Stomach (tissue), 9 donors: ENCODE measurements around the gene ZFYVE16. TPM values are rescaled to one million over a fixed set of nuclear protein-coding genes. Genes with fewer than 3 reads are reported as not detected.
"Not testable (repeated sequence)": the region's sequence is repeated elsewhere in the genome, so short reads cannot be mapped to it uniquely, and the experiment has no call there.

Source experiments
- DNase-seq, 2 donors: peaks; one replicate each; pipeline versions ENCODE4 v3.0.0 to v3.0.0-alpha.2; 2013 to 2019
- H3K27ac ChIP-seq, 5 donors: fragments of 200-600 bp in 4 of 5; sonication (generic) in 4 of 5; one replicate each; pipeline ENCODE4 v1.5.1; 2013 to 2019; ENCODE audit warnings: mild to moderate bottlenecking in 1 of 5, moderate library complexity in 1 of 5
- H3K27me3 ChIP-seq, 3 donors: fragments of 200-600 bp; sonication (generic); one replicate each; pipeline ENCODE4 v1.5.1; 2017 to 2019; ENCODE audit warnings: mixed run types in 1 of 3
- H3K36me3 ChIP-seq, 4 donors: fragments of 200-600 bp; sonication (generic); 1 replicate in 3 of 4; 2 replicates in 1 of 4; pipeline ENCODE4 v1.5.1; 2016 to 2019
- H3K4me1 ChIP-seq, 4 donors: fragments of 200-600 bp; sonication (generic); one replicate each; pipeline ENCODE4 v1.5.1; 2016 to 2019
- H3K4me3 ChIP-seq, 4 donors: fragments of 200-600 bp; sonication (generic) in 3 of 4; one replicate each; pipeline ENCODE4 v1.5.1; 2016 to 2019; ENCODE audit warnings: mild to moderate bottlenecking in 1 of 4
- H3K9me3 ChIP-seq, 4 donors: fragments of 200-600 bp; sonication (generic); one replicate each; pipeline ENCODE4 v1.5.1; 2016 to 2019
- EP300 ChIP-seq: sonication (generic); formaldehyde crosslinking; IDR thresholded peaks from one replicate; pipeline ENCODE4 v1.6.1; 2017; ENCODE audit warnings: antibody characterized with exemption
- POLR2A ChIP-seq, 4 donors: fragments of 450-650 bp; IDR thresholded peaks; one replicate each; pipeline ENCODE4 v1.6.1; 2016; ENCODE audit warnings: antibody characterized with exemption in 4 of 4, control low read depth in 2 of 4, mild to moderate bottlenecking in 1 of 4, moderate library complexity in 1 of 4
- POLR2AphosphoS5 ChIP-seq, 3 donors: sonication (generic); formaldehyde crosslinking; IDR thresholded peaks; one replicate each; pipeline ENCODE4 v1.6.1; 2016; ENCODE audit warnings: antibody characterized with exemption in 3 of 3
- WGBS, 5 donors: extraction: QIAGEN DNeasy Blood & Tissue Kit in 3 of 5; methylation state at CpG; one replicate each; pipeline versions ENCODE4 v1.1.5 to v1.1.7; 2013 to 2018; 5-methylcytosine and 5-hydroxymethylcytosine counted together
- intact Hi-C: fragments of 100-400 bp; cut with DNase I; formaldehyde crosslinking; loops from one replicate; pipeline ENCODE4 v1.15.1; 2023; ENCODE audit warnings: low total_unique reads
- polyA plus RNA-seq, 3 donors: library from polyadenylated mRNA; stranded (reverse); fragments of 200-250 nt; gene quantifications; one replicate each; pipeline ENCODE4 v1.2.3, GENCODE V29; 2013
- total RNA-seq, 5 donors: library from RNA; depleted of rRNA; stranded (reverse); fragments of >200 nt; gene quantifications; one replicate each; pipeline versions ENCODE4 v1.1.0 to v1.2.3, GENCODE V29; 2014 to 2016
- TF ChIP-seq, protein P1 (sequence below), 7 experiments: fragments of 450-650 bp in 4 of 7; fragments of 200-600 bp in 3 of 7; sonication (generic) in 3 of 7; IDR thresholded peaks; one replicate each; pipeline ENCODE4 v1.5.1; 2016 to 2019; ENCODE audit warnings: antibody characterized with exemption in 7 of 7, control low read depth in 2 of 7, mild to moderate bottlenecking in 1 of 7
- donor health status: healthy with polysubstance abuse.
- donor health status: Bipolar disorder and iron deficiency.
- donor health status: healthy.

Gene ZFYVE16
- total and polyA plus RNA-seq, 8 donors = 5.8 to 81.3 (median 23.3) TPM

DNA sequence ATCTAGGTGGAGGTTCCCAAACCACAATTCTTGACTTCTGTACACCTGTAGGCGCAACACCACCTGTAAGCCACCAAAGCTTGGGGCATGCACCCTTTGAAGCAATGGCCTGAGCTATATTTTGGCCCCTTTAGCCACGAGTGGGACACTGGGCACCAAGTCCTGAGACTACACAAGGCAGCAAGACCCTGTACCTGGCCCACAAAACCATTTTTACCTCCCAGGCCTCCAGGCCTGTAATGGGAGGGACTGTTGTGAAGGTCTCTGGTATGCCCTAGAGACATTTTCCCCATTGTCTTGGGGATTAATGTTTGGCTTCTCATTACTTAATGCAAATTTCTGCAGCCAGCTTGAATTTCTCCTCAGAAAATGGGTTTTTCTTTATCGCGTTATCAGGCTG lies 55.4 kb downstream of the ZFYVE16 start:
- Histone ChIP-seq H3K9me3 (peaks cover 0 to 20% (median 8%) of the 10 kb centered on the region in 4 donors), H3K27ac (no peak overlapping the region), H3K36me3 (peaks cover 7 to 100% (median 84%) of the 10 kb centered on the region in 4 donors), H3K4me1 (peaks cover 0 to 16% (median 0%) of the 10 kb centered on the region in 4 donors), H3K4me3 (no peak overlapping the region), H3K27me3 (no peaks in the 10 kb centered on the region)
- 94 to 97% (median 96%) methylated on average over 3 to 4 of the region's 4 CpGs for WGBS, 5 donors
- intact Hi-C loops = no loop called here
- DNase-seq = no peak
- TF ChIP-seq EP300 = no peak

DNA sequence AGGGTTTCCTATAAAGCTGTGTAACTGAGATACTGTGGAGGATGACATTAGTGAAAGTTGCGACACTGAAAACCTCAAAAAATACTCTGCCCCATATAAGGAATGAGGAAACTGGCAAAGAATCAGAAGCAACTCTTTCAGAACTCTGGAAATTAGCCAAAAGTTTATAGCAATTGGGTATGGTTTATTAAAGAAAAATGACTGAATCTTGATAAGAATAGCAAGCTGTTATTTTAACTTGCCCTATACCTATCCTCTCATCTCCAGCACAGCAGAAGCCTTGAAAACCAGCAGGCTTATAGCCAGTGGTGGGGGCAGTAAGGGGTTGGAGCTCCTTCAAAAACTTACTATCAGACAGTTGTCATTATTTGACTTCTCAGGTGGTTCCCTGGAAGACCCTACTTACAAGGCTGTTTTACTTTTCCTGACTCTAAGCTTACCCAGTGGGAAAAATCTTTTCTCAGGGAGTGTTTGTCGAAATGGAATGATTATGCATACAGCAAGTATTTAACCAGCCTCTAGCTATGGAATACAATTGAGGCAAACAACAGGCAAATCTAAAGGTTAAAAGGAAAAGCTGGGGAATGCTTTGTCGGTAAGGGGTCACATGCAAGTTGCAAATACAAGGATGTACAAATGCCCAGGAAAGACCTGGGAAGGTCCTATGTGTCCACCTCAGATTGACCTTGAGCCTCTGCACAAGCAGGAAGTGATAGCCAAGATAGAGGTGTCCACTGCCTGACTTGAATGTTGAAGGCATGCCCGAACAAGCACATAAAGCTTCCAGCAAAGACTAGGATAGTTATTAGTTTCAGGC lies 59.0 kb downstream of the ZFYVE16 start:
- Histone ChIP-seq H3K27ac (no peak overlapping the region), H3K36me3 (peaks cover 6 to 93% (median 73%) of the 10 kb centered on the region in 4 donors), H3K9me3 (peaks cover 0 to 38% (median 17%) of the 10 kb centered on the region in 4 donors), H3K4me1 (peaks cover 0 to 16% (median 0%) of the 10 kb centered on the region in 4 donors), H3K4me3 (no peak overlapping the region), H3K27me3 (no peaks in the 10 kb centered on the region)
- no peak for DNase-seq
- TF ChIP-seq POLR2A (IDR thresholded peaks at IDR 0.05) (no peak), POLR2AphosphoS5 (IDR thresholded peaks at IDR 0.05) (no peak), EP300 (no peak)
- TF ChIP-seq, protein P1, sequence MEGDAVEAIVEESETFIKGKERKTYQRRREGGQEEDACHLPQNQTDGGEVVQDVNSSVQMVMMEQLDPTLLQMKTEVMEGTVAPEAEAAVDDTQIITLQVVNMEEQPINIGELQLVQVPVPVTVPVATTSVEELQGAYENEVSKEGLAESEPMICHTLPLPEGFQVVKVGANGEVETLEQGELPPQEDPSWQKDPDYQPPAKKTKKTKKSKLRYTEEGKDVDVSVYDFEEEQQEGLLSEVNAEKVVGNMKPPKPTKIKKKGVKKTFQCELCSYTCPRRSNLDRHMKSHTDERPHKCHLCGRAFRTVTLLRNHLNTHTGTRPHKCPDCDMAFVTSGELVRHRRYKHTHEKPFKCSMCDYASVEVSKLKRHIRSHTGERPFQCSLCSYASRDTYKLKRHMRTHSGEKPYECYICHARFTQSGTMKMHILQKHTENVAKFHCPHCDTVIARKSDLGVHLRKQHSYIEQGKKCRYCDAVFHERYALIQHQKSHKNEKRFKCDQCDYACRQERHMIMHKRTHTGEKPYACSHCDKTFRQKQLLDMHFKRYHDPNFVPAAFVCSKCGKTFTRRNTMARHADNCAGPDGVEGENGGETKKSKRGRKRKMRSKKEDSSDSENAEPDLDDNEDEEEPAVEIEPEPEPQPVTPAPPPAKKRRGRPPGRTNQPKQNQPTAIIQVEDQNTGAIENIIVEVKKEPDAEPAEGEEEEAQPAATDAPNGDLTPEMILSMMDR (IDR thresholded peaks at IDR 0.05) = no peak
- intact Hi-C loops = no loop called here
- 65 to 68% (median 68%) methylated on average over 4 of the region's 4 CpGs for WGBS, 5 donors

DNA sequence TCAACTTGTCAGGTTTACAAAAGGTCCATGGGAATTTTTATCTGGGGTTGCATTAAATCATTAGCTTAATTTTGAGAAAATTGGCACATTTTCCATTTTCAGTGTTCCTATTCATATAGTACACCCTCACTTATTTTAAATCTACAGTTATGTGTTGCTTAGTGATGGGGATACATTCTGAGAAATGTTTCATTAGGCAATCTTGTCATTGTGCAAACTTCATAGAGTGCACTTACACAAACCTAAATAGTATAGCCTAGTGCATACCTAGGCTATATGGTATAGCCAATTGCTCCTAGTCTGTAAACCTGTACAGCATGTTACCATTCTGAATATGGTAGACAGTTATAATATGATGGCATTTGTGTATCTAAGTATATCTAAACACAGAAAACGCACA lies 60.3 kb downstream of the ZFYVE16 start:
- H3K27me3 ChIP-seq = no peaks in the 10 kb centered on the region
- peaks cover 0 to 16% (median 0%) of the 10 kb centered on the region in 4 donors for H3K4me1 ChIP-seq
- no peak for DNase-seq
- H3K36me3 ChIP-seq = peaks cover 0 to 93% (median 68%) of the 10 kb centered on the region in 4 donors
- H3K4me3 ChIP-seq = no peak overlapping the region
- WGBS, 5 donors = 91 to 100% (median 97%) methylated on average over 1 of the region's 1 CpG
- H3K9me3 ChIP-seq = peaks cover 0 to 29% (median 13%) of the 10 kb centered on the region in 4 donors
- intact Hi-C loops = no loop called here
- no peak overlapping the region for H3K27ac ChIP-seq
- no peak for TF ChIP-seq EP300
- no peak for TF ChIP-seq POLR2AphosphoS5 (IDR thresholded peaks at IDR 0.05)
- no peak for TF ChIP-seq POLR2A (IDR thresholded peaks at IDR 0.05)
- TF ChIP-seq, protein P1 (IDR thresholded peaks at IDR 0.05) = no peak

DNA sequence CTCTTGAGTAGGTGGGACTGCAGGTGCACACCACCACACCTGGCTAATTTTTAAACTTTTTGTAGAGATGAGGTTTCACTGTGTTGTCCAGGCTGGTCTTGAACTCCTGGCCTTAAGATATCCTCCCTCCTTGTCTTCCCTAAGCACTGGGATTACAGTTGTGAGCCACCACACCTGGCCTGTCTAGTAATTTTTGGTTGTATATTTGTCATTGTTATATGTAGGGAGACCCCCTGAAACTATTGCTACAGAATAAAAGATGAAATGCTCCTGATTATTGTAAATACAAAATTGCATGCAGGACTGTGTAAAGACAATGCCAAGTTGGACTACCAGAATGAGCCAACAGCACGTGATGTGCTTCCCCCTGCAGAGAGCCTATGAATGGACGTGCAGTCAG lies 62.8 kb downstream of the ZFYVE16 start:
- peaks cover 0 to 18% (median 10%) of the 10 kb centered on the region in 4 donors for H3K9me3 ChIP-seq
- DNase-seq, intact Hi-C loops, H3K4me3 ChIP-seq, H3K27me3 ChIP-seq, H3K27ac ChIP-seq: not testable (repeated sequence)
- 85 to 100% (median 96%) methylated on average over 1 to 2 of the region's 2 CpGs for WGBS, 5 donors
- H3K4me1 ChIP-seq = peaks cover 0 to 16% (median 4%) of the 10 kb centered on the region in 4 donors
- peaks cover 2 to 92% (median 72%) of the 10 kb centered on the region in 4 donors for H3K36me3 ChIP-seq

DNA sequence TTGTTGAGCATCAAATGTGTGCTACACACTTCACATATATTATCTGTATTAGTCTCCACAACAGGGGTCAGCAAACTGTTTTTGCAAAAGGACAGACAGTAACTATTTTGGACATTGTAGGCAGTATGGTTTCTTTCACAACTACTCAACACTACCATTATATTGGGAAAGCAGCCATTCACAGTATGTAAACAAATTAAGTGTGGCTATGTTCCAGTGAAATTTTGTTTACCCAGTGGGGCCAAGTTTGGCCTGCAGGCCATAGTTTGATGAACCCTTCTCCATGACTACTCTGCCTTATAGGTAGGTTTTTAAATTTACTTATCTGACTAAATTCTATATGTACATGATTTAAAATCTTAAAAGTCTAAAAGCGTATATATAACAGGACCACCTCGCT lies 67.1 kb downstream of the ZFYVE16 start:
- H3K9me3 ChIP-seq = peaks cover 0 to 15% (median 9%) of the 10 kb centered on the region in 4 donors
- DNase-seq = no peak
- TF ChIP-seq POLR2A (IDR thresholded peaks at IDR 0.05) (no peak), EP300 (no peak), POLR2AphosphoS5 (IDR thresholded peaks at IDR 0.05) (no peak)
- TF ChIP-seq, protein P1 (IDR thresholded peaks at IDR 0.05) = no peak
- no peaks in the 10 kb centered on the region for H3K27me3 ChIP-seq
- intact Hi-C loops = no loop called here
- H3K36me3 ChIP-seq = peaks cover 8 to 84% (median 75%) of the 10 kb centered on the region in 4 donors
- H3K27ac ChIP-seq = no peak overlapping the region
- WGBS, 5 donors = 93 to 96% (median 93%) methylated on average over 2 of the region's 2 CpGs
- H3K4me1 ChIP-seq = peaks cover 0 to 8% (median 0%) of the 10 kb centered on the region in 4 donors
- H3K4me3 ChIP-seq = no peak overlapping the region
